Sigmoid colon (tissue), 4 donors: ENCODE measurements around the gene TOMM34.

ENCODE experiments used
- EP300 ChIP-seq, 4 donors: sonication (generic); formaldehyde crosslinking; IDR thresholded peaks; one replicate each; pipeline ENCODE4 v1.6.1; 2017; ENCODE audit warnings: antibody characterized with exemption in 4 of 4
- POLR2A ChIP-seq, 2 donors: fragments of 450-650 bp; IDR thresholded peaks; one replicate each; pipeline ENCODE4 v1.6.1; 2016; ENCODE audit warnings: antibody characterized with exemption in 2 of 2, mild to moderate bottlenecking in 2 of 2, moderate library complexity in 2 of 2
- POLR2AphosphoS5 ChIP-seq, 4 donors: sonication (generic); formaldehyde crosslinking; IDR thresholded peaks; one replicate each; pipeline ENCODE4 v1.6.1; 2017; ENCODE audit warnings: antibody characterized with exemption in 4 of 4
- TF ChIP-seq, protein P1 (sequence below), 4 experiments: fragments of 450-650 bp in 3 of 4; fragments of 200-600 bp in 1 of 4; IDR thresholded peaks; one replicate each; pipeline ENCODE4 v1.5.1; 2016 to 2019; ENCODE audit warnings: antibody characterized with exemption in 4 of 4, mild to moderate bottlenecking in 3 of 4, moderate library complexity in 2 of 4

DNA sequence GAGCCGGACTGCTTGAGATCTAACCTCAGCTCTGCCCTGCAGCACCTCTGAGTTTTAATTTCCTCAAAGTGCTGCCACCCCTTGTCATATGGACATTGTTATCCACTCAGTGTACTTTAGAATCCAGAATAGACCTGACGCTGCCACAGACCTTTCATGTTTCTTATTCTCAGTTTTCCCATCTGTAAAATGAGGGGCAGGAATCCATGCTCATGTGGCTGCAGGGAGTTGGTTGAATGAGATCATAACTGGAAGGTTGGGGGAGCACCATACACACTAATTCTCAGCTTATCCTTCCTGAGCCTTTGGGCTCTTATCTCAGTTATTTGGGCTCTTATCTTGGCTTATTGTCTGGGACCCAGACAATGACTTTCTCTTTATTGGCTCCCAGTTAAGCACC is 48.0 kb downstream of the TOMM34 start:
- TF ChIP-seq, protein P1, sequence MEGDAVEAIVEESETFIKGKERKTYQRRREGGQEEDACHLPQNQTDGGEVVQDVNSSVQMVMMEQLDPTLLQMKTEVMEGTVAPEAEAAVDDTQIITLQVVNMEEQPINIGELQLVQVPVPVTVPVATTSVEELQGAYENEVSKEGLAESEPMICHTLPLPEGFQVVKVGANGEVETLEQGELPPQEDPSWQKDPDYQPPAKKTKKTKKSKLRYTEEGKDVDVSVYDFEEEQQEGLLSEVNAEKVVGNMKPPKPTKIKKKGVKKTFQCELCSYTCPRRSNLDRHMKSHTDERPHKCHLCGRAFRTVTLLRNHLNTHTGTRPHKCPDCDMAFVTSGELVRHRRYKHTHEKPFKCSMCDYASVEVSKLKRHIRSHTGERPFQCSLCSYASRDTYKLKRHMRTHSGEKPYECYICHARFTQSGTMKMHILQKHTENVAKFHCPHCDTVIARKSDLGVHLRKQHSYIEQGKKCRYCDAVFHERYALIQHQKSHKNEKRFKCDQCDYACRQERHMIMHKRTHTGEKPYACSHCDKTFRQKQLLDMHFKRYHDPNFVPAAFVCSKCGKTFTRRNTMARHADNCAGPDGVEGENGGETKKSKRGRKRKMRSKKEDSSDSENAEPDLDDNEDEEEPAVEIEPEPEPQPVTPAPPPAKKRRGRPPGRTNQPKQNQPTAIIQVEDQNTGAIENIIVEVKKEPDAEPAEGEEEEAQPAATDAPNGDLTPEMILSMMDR (IDR thresholded peaks at IDR 0.05), result no peak
- TF ChIP-seq POLR2A (IDR thresholded peaks at IDR 0.05), result no peak
- no peak for TF ChIP-seq POLR2AphosphoS5 (IDR thresholded peaks at IDR 0.05)
- TF ChIP-seq EP300 (IDR thresholded peaks at IDR 0.05), result no peak
